Lower leg skin (tissue), 4 donors: ENCODE data around the gene MAPK4. TPM values are rescaled to one million over a fixed set of nuclear protein-coding genes. Genes with fewer than 3 reads are reported as not detected.

ENCODE experiments used
- DNase-seq, 2 donors: peaks; one replicate each; pipeline ENCODE4 v3.0.0-alpha.2; 2019; ENCODE audit warnings: low spot score in 2 of 2
- H3K4me3 ChIP-seq: fragments of 200-600 bp; sonication (generic); 2 replicates; pipeline ENCODE4 v1.5.1; 2017; ENCODE audit warnings: mild to moderate bottlenecking, low read depth; ENCODE audit not compliant: poor library complexity, severe bottlenecking
- CTCF ChIP-seq, 3 donors: fragments of 450-650 bp; IDR thresholded peaks; one replicate each; pipeline ENCODE4 v1.5.1; 2016; ENCODE audit warnings: antibody characterized with exemption in 3 of 3, mild to moderate bottlenecking in 3 of 3, moderate library complexity in 2 of 3
- POLR2A ChIP-seq, 2 donors: fragments of 450-650 bp; IDR thresholded peaks; one replicate each; pipeline ENCODE4 v1.6.1; 2016 to 2017; ENCODE audit warnings: antibody characterized with exemption in 2 of 2, mild to moderate bottlenecking in 1 of 2, moderate library complexity in 1 of 2
- WGBS, 2 donors: methylation state at CpG; one replicate each; pipeline ENCODE4 v1.1.5; 2018; 5-methylcytosine and 5-hydroxymethylcytosine counted together
- intact Hi-C: fragments of 100-400 bp; cut with DNase I; formaldehyde crosslinking; loops from one replicate; pipeline ENCODE4 v1.15.0; 2023; ENCODE audit warnings: low total_unique reads
- total RNA-seq, 4 donors: library from RNA; depleted of rRNA; stranded (reverse); fragments of >200 nt; gene quantifications; one replicate each; pipeline ENCODE4 v1.1.0, GENCODE V29; 2016

The MAPK4 gene
- total RNA-seq, 4 donors from 2014 or later, result 0.46 to 5.3 (median 2.5) TPM

- intact Hi-C loops, result no loop called here
- peak in 1 of 2 donors; percentile 21 for DNase-seq
- no peak overlapping the region for H3K4me3 ChIP-seq
- 43 to 60% methylated on average over 1 of the region's 1 CpG for WGBS, 2 donors
- TF ChIP-seq POLR2A (IDR thresholded peaks at IDR 0.05), result no peak
- TF ChIP-seq CTCF (IDR thresholded peaks at IDR 0.05), result no peak
Observed at GRCh38 chr18:50747849-50748242, 188.0 kb downstream of the MAPK4 start.

GRCh38 chr18:50748243-50749229 is 188.6 kb downstream of the MAPK4 start:
- intact Hi-C loops, result no loop called here
- peak in 1 of 2 donors; percentile 49 for DNase-seq
- H3K4me3 ChIP-seq, result no peak overlapping the region
- TF ChIP-seq CTCF (IDR thresholded peaks at IDR 0.05) (no peak), POLR2A (IDR thresholded peaks at IDR 0.05) (no peak)
- 40 to 42% methylated on average over 9 of the region's 9 CpGs for WGBS, 2 donors

- no peak overlapping the region for H3K4me3 ChIP-seq
- peak in 1 of 2 donors; percentile 48 for DNase-seq
- intact Hi-C loops, result no loop called here
- TF ChIP-seq CTCF (IDR thresholded peaks at IDR 0.05) (no peak), POLR2A (IDR thresholded peaks at IDR 0.05) (no peak)
- WGBS, 2 donors, result 78 to 81% methylated on average over 5 of the region's 5 CpGs
Observed at GRCh38 chr18:50749421-50749820, 189.5 kb downstream of the MAPK4 start.

GRCh38 chr18:50749945-50750344 is 190.1 kb downstream of the MAPK4 start:
- peak in 1 of 2 donors; percentile 48 for DNase-seq
- TF ChIP-seq CTCF (IDR thresholded peaks at IDR 0.05), result no peak
- TF ChIP-seq POLR2A (IDR thresholded peaks at IDR 0.05), result no peak
- 59 to 62% methylated on average over 4 of the region's 4 CpGs for WGBS, 2 donors
- intact Hi-C loops, result no loop called here
- no peak overlapping the region for H3K4me3 ChIP-seq

- no peak for TF ChIP-seq POLR2A (IDR thresholded peaks at IDR 0.05)
- intact Hi-C loops, result no loop called here
- H3K4me3 ChIP-seq, result no peak overlapping the region
- 72 to 95% methylated on average over 2 of the region's 2 CpGs for WGBS, 2 donors
- peak in 1 of 2 donors; percentile 42 for DNase-seq
Observed at GRCh38 chr18:50750546-50750945, 190.7 kb downstream of the MAPK4 start.

GRCh38 chr18:50751490-50751889 is 191.6 kb downstream of the MAPK4 start:
- peak in 1 of 2 donors; percentile 39 for DNase-seq
- 42% methylated on average over 5 of the region's 5 CpGs for WGBS, 2 donors

More at GRCh38 chr18:50751490-50751889, 191.6 kb downstream of the MAPK4 start:
- no peak overlapping the region for H3K4me3 ChIP-seq
- intact Hi-C loops, result no loop called here
- TF ChIP-seq CTCF (IDR thresholded peaks at IDR 0.05), result no peak
- TF ChIP-seq POLR2A (IDR thresholded peaks at IDR 0.05), result no peak
